GM19099 (cell line): ENCODE results near the gene DPF3.

Experiments
- POLR2A ChIP-seq: IDR thresholded peaks from 3 replicates; pipeline ENCODE4 v1.6.1; 2011; ENCODE audit warnings: low read depth; ENCODE audit not compliant: insufficient read length; ENCODE audit errors: extremely low read depth

Gene DPF3

GRCh38 chr14:72699852-72700257, 194.0 kb downstream of the DPF3 start:
- no peak for TF ChIP-seq POLR2A

- no peak for TF ChIP-seq POLR2A
Observed at GRCh38 chr14:72699443-72699842, 194.5 kb downstream of the DPF3 start.

GRCh38 chr14:72692696-72693095, 201.2 kb downstream of the DPF3 start:
- TF ChIP-seq POLR2A = no peak

GRCh38 chr14:72690324-72690723, 203.6 kb downstream of the DPF3 start:
- TF ChIP-seq POLR2A = no peak

GRCh38 chr14:72688990-72689671, 204.8 kb downstream of the DPF3 start:
- no peak for TF ChIP-seq POLR2A

GRCh38 chr14:72686832-72687231, 207.1 kb downstream of the DPF3 start:
- TF ChIP-seq POLR2A = no peak

- no peak for TF ChIP-seq POLR2A
Observed at GRCh38 chr14:72686101-72686500, 207.8 kb downstream of the DPF3 start.

GRCh38 chr14:72685456-72685855, 208.4 kb downstream of the DPF3 start:
- TF ChIP-seq POLR2A = no peak

- TF ChIP-seq POLR2A = no peak
Observed at GRCh38 chr14:72683787-72684186, 210.1 kb downstream of the DPF3 start.

- no peak for TF ChIP-seq POLR2A
Observed at GRCh38 chr14:72682188-72682587, 211.7 kb downstream of the DPF3 start.

GRCh38 chr14:72680853-72681640, 212.9 kb downstream of the DPF3 start:
- TF ChIP-seq POLR2A = no peak

GRCh38 chr14:72679536-72680151, 214.3 kb downstream of the DPF3 start:
- TF ChIP-seq POLR2A = no peak

- no peak for TF ChIP-seq POLR2A
Observed at GRCh38 chr14:72679141-72679535, 214.8 kb downstream of the DPF3 start.

- TF ChIP-seq POLR2A = no peak
Observed at GRCh38 chr14:72678356-72678755, 215.5 kb downstream of the DPF3 start.

GRCh38 chr14:72677664-72678063, 216.2 kb downstream of the DPF3 start:
- TF ChIP-seq POLR2A = no peak

- no peak for TF ChIP-seq POLR2A
Observed at GRCh38 chr14:72675126-72675525, 218.8 kb downstream of the DPF3 start.
